Panc1 (cell line): ENCODE results near the gene PSMA6. TPM values are rescaled to one million over a fixed set of nuclear protein-coding genes. Genes with fewer than 3 reads are reported as not detected.

Source experiments
- ATAC-seq: fragments of 200-7000 bp; cut with Tn5 transposase; 2 replicates; pipeline ENCODE4 v1.9.1; 2020; ENCODE audit warnings: mild to moderate bottlenecking, moderate library complexity
- BruUV-seq: library from RNA; stranded (reverse); fragments of 400-500 nt; replicated peaks from 2 replicates; lab custom pipeline; 2021; lab: Mats Ljungman, UMichigan
- CTCF ChIA-PET: fragments of 300-600 bp; sonication (Branson Sonifier 250); formaldehyde crosslinking; loops from one replicate; lab custom pipeline; 2022; ENCODE audit warnings: antibody characterized with exemption; lab: Charles Lee
- POLR2A ChIA-PET: fragments of 300-600 bp; sonication (Branson Sonifier 250); formaldehyde crosslinking; loops from one replicate; lab custom pipeline; 2022; ENCODE audit warnings: antibody characterized with exemption; lab: Charles Lee
- DNase-seq: peaks from one replicate; pipeline ENCODE4 v3.0.0-alpha.2; 2010; ENCODE audit warnings: low read depth, low spot score
- H3K27ac ChIP-seq: 2 replicates; pipeline ENCODE4 v1.5.1; 2011; ENCODE audit warnings: mild to moderate bottlenecking, low read length, inconsistent platforms
- H3K27me3 ChIP-seq: fragments of 200-500 bp; sonication (Bioruptor generic); 2 replicates; pipeline ENCODE4 v1.6.0; 2014; ENCODE audit warnings: low read length, inconsistent platforms; ENCODE audit not compliant: control insufficient read depth, insufficient read depth
- H3K36me3 ChIP-seq: fragments of 200-500 bp; sonication (Bioruptor generic); 2 replicates; pipeline ENCODE4 v1.5.1; 2014; ENCODE audit warnings: inconsistent platforms, mild to moderate bottlenecking, low read length, moderate library complexity; ENCODE audit not compliant: control insufficient read depth, insufficient read depth
- H3K4me1 ChIP-seq: 2 replicates; pipeline ENCODE4 v1.5.1; 2011; ENCODE audit warnings: inconsistent platforms, mild to moderate bottlenecking, low read length, moderate library complexity; ENCODE audit not compliant: control insufficient read depth, insufficient read depth
- H3K4me3 ChIP-seq, 2 experiments: 2 replicates each; pipeline ENCODE4 v1.5.1; 2011 to 2012; ENCODE audit warnings: low read depth in 2 of 2, low read length in 2 of 2, mild to moderate bottlenecking in 2 of 2, inconsistent platforms in 1 of 2, moderate library complexity in 1 of 2
- H3K9me3 ChIP-seq: fragments of 200-500 bp; sonication (Bioruptor generic); 2 replicates; pipeline ENCODE4 v1.5.1; 2014; ENCODE audit warnings: low read depth, mild to moderate bottlenecking, inconsistent platforms, low read length, moderate library complexity; ENCODE audit not compliant: control insufficient read depth, insufficient read depth
- CTCF ChIP-seq: fragments of 450-650 bp; IDR thresholded peaks from 2 replicates; pipeline ENCODE4 v1.5.1; 2017; ENCODE audit warnings: mild to moderate bottlenecking
- POLR2AphosphoS5 ChIP-seq: IDR thresholded peaks from 2 replicates; pipeline ENCODE4 v1.6.1; 2012; ENCODE audit warnings: mild to moderate bottlenecking, low read depth, low read length, moderate library complexity
- REST ChIP-seq, 2 experiments: IDR thresholded peaks; 2 replicates each; pipeline ENCODE4 v1.6.1; 2011 to 2012; ENCODE audit warnings: low read depth in 2 of 2, control low read depth in 1 of 2, low read length in 1 of 2, mild to moderate bottlenecking in 1 of 2, moderate library complexity in 1 of 2; ENCODE audit not compliant: insufficient read depth in 1 of 2
- SIN3A ChIP-seq: IDR thresholded peaks from 2 replicates; pipeline ENCODE4 v1.6.1; 2012; ENCODE audit warnings: low read depth, mild to moderate bottlenecking, low read length, moderate library complexity, borderline replicate concordance; ENCODE audit not compliant: insufficient read depth
- TCF7L2 ChIP-seq: IDR thresholded peaks from 2 replicates; pipeline ENCODE4 v1.6.1; 2011; ENCODE audit warnings: mild to moderate bottlenecking, low read depth, low read length, inconsistent platforms
- in situ Hi-C: cut with HindIII; loops from 2 replicates; pipeline ENCODE4 v1.10.0; 2016; ENCODE audit warnings: low sequenced_read_pairs, low pct_unique_long_range_greater_than_20kb
- intact Hi-C: fragments of 100-400 bp; cut with micrococcal nuclease; formaldehyde crosslinking; loops from one replicate; pipeline ENCODE4 v1.10.0; 2022; ENCODE audit not compliant: unreplicated experiment
- total RNA-seq: library from RNA; stranded (reverse); gene quantifications from one replicate; pipeline ENCODE4 v1.2.1, GENCODE V29; 2021; ENCODE audit not compliant: unreplicated experiment

PSMA6 gene
- total RNA-seq, 1 experiment from 2014 or later = 197 TPM

GRCh38 chr14:35257809-35258208, 34.4 kb upstream of the PSMA6 start:
- TF ChIP-seq TCF7L2 (no peak), SIN3A (no peak), REST (IDR thresholded peaks at IDR 0.05; ENCODE audit: insufficient read depth in 1 of 2, low read depth in 2 of 2, low read length in 1 of 2) (no peak), CTCF (no peak), POLR2AphosphoS5 (no peak)
- no TSS peak for BruUV-seq
- ChIA-PET POLR2A (no interaction called here), CTCF (no interaction called here)
- Histone ChIP-seq H3K36me3 (no peaks in the 10 kb centered on the region), H3K9me3 (no peaks in the 10 kb centered on the region), H3K27me3 (no peaks in the 10 kb centered on the region), H3K27ac (no peak overlapping the region), H3K4me1 (no peaks in the 10 kb centered on the region), H3K4me3 (no peak overlapping the region)
- in situ Hi-C loops = no loop called here
- DNase-seq = no peak
- intact Hi-C loops = no loop called here
- no peak for ATAC-seq

DNA sequence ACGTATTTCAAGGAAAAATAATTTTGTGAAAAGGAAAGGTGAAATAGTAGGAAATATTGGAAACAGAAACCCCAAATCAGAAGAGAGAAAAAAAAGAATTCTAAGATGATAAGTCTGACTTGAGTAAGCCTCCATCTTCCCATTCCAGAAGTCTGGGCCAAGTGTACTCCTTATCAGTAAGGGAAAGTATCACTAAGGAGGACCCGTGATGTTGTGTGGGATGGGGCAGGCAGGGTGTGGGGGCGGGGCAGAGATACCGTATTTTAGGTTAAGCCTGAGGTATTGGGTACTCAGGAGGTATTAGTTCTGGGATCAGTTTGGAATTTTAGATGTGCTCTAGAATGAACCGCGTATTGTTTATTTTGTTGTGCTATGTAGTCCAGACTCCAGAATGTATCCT, 33.8 kb upstream of the PSMA6 start:
- ATAC-seq (no peak), DNase-seq (no peak)
- no peaks in the 10 kb centered on the region for H3K36me3 ChIP-seq
- H3K27ac ChIP-seq = no peak overlapping the region
- CTCF ChIA-PET = no interaction called here
- POLR2A ChIA-PET = no interaction called here
- BruUV-seq = no TSS peak
- no peaks in the 10 kb centered on the region for H3K27me3 ChIP-seq
- no peaks in the 10 kb centered on the region for H3K4me1 ChIP-seq
- no peak overlapping the region for H3K4me3 ChIP-seq
- TF ChIP-seq POLR2AphosphoS5 = no peak
- TF ChIP-seq REST (IDR thresholded peaks at IDR 0.05; ENCODE audit: insufficient read depth in 1 of 2, low read depth in 2 of 2, low read length in 1 of 2) = no peak
- no peak for TF ChIP-seq SIN3A
- TF ChIP-seq TCF7L2 = no peak
- TF ChIP-seq CTCF = no peak
- no peaks in the 10 kb centered on the region for H3K9me3 ChIP-seq
- intact Hi-C loops (no loop called here), in situ Hi-C loops (no loop called here)
